Muscle of arm (tissue), 14 donors: ENCODE results near the gene NUTM2B. TPM values are rescaled to one million over a fixed set of nuclear protein-coding genes. Genes with fewer than 3 reads are reported as not detected.
"Not testable (repeated sequence)": the region's sequence is repeated elsewhere in the genome, so short reads cannot be mapped to it uniquely, and the experiment has no call there.

Experiments
- DNase-seq: peaks from one replicate; pipeline ENCODE4 v3.0.0-alpha.2; 2013
- long read RNA-seq, 11 donors: transcript quantifications; one replicate each; lab custom pipeline, GENCODE V29; 2026
- polyA plus RNA-seq, 12 donors: library from polyadenylated mRNA; unstranded; fragments of 120-200 nt; gene quantifications; one replicate each; pipeline ENCODE4 v1.2.1, GENCODE V29; 2013; ENCODE audit not compliant: insufficient read length in 12 of 12

Gene NUTM2B
- polyA plus RNA-seq = 1 to 10 TPM in 9 of 12 donors, under 1 TPM in 1, not detected in 2; 0.97 to 2.9 (median 2.0) TPM
- long read RNA-seq, donor 1 = 0 reads
- long read RNA-seq, donor 2 = 0 reads
- long read RNA-seq, donor 3 = 0 reads
- long read RNA-seq, donor 4 = 0 reads
- long read RNA-seq, donor 5 = 0 reads
- long read RNA-seq, donor 6 = 0 reads
- long read RNA-seq, donor 7 = 0 reads
- long read RNA-seq, donor 8 = 0 reads
- long read RNA-seq, donor 9 = 0 reads
- long read RNA-seq, donor 10, partial matches to known transcripts = 5 of 5 reads
- long read RNA-seq, donor 10, other reads (novel, unspliced or antisense) = 0 of 5 reads
- long read RNA-seq, donor 11 = 0 reads

GRCh38 chr10:79702927-79703326, at the start of gene NUTM2B:
NUTM2B (plus strand) TSS chr10:79703227; CDS start chr10:79703610, 383 bp downstream.
- DNase-seq = not testable (repeated sequence)

- DNase-seq = not testable (repeated sequence)
Observed at GRCh38 chr10:79663287-79663686, 39.7 kb upstream of the NUTM2B start.

GRCh38 chr10:79664686-79665085, 38.3 kb upstream of the NUTM2B start:
- DNase-seq = not testable (repeated sequence)

GRCh38 chr10:79669248-79669788, 33.7 kb upstream of the NUTM2B start:
- DNase-seq = not testable (repeated sequence)

GRCh38 chr10:79674878-79675277, 28.1 kb upstream of the NUTM2B start:
- DNase-seq = not testable (repeated sequence)

- not testable (repeated sequence) for DNase-seq
Observed at GRCh38 chr10:79683026-79683883, 19.8 kb upstream of the NUTM2B start.

- DNase-seq = not testable (repeated sequence)
Observed at GRCh38 chr10:79683884-79684720, 18.9 kb upstream of the NUTM2B start.

GRCh38 chr10:79685044-79685685, 17.9 kb upstream of the NUTM2B start:
- not testable (repeated sequence) for DNase-seq

GRCh38 chr10:79686595-79686994, 16.4 kb upstream of the NUTM2B start:
- DNase-seq = not testable (repeated sequence)

GRCh38 chr10:79687406-79688150, 15.4 kb upstream of the NUTM2B start:
- DNase-seq = not testable (repeated sequence)

GRCh38 chr10:79688798-79689197, 14.2 kb upstream of the NUTM2B start:
- DNase-seq = not testable (repeated sequence)

- not testable (repeated sequence) for DNase-seq
Observed at GRCh38 chr10:79696596-79696995, 6.4 kb upstream of the NUTM2B start.

GRCh38 chr10:79697141-79697540, 5.9 kb upstream of the NUTM2B start:
- DNase-seq = not testable (repeated sequence)

GRCh38 chr10:79700381-79700944, 2.6 kb upstream of the NUTM2B start:
- DNase-seq = not testable (repeated sequence)

GRCh38 chr10:79707017-79707416, 4.0 kb downstream of the NUTM2B start:
- not testable (repeated sequence) for DNase-seq

- DNase-seq = not testable (repeated sequence)
Observed at GRCh38 chr10:79714976-79715375, 11.9 kb downstream of the NUTM2B start.

- DNase-seq = not testable (repeated sequence)
Observed at GRCh38 chr10:79716917-79717579, 14.0 kb downstream of the NUTM2B start.

- not testable (repeated sequence) for DNase-seq
Observed at GRCh38 chr10:79720000-79720399, 17.0 kb downstream of the NUTM2B start.

- not testable (repeated sequence) for DNase-seq
Observed at GRCh38 chr10:79726620-79727019, 23.6 kb downstream of the NUTM2B start.
